HG02970 (cell line): ENCODE results near the gene CPZ.

Experiments
- ATAC-seq: cut with Tn5 transposase; IDR thresholded peaks from one replicate; pipeline ENCODE4 v1.9.1; 2021; ENCODE audit warnings: mild to moderate bottlenecking, moderate library complexity, moderate number of reproducible peaks; ENCODE audit not compliant: unreplicated experiment, low FRiP score

CPZ gene

GRCh38 chr4:8593264-8594096 lies 915 bp downstream of the CPZ start:
- no peak for ATAC-seq

DNA sequence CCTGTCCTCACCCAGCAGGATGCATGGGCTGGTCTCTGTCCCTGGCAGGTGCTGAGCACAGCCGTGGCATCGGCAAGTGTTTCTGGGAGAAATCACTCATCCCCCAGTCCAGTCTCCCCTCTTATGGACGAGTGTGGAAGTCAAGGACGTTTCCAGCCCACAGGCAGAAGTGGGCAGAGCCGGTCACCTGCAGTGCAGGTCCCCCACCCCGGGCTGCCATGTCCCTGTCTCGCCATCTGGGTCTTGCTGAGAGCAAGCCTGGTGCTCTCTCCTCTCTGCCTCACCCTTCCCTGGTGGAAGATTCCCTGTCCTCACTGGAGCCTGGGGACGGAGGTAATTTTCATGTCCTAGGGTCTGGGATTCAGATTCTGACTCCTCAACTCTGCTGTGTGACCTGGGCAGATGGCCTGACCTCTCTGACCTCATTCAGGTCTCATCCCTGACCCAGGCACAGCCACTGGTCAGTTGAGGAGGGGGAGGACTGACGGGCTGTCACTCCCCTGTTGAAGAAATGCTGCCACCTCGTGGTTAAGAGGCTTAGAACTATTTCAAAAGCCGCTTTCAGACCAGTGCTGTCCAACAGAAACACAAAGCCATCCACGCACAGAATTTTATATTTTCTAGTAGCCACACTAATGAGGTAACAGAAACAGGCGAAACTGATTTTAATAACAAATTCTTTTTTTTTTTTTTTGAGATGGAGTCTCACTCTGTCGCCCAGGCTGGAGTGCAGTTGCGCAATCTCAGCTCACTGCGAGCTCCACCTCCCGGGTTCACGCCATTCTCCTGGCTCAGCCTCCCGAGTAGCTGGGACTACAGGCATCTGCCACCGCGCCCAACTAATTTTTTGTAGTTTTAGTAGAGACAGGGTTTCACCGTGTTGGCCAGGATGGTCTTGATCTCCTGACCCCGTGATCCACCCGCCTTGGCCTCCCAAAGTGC lies 1.8 kb downstream of the CPZ start:
- no peak for ATAC-seq

DNA sequence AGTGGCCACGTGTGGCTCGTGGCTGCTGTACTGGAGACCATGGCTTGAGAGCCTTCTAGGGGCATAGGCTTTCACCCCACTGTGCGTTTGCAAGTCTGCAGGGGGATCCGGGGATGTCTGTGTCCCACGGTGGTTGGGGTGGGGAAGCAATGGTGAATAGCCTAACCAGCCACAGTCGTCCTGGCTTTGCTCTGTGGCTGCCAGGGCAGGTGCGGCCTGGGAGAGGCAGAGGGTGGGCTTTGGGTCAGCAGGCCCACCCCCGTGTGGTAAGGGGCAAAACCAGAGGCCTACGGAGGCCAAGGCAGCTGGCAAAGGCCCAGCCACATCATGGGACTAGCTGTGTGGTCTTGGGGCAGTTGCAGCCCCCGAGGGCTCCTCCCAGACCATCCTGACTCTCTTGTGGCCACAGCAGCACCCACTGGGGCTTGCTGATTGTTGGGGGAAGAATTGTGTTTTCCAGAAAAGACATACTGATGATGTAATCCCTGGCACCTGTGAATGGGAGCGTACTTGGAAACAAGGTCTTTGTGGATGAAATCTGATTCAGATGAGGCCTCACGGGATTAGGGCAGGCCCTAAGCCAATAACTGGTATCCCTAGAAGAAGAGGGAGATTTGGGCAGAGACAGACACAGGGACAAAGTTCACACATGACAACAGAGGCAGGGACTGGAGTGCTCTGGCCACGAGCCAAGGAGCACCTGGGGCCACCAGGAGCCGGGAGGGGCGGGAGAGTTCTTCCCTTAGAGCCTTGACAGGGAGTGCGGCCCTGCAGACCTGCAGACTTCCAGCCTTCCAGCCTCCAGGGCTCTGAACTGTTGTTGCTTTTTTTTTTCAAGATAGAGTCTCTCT lies 2.9 kb downstream of the CPZ start:
- ATAC-seq = no peak

DNA sequence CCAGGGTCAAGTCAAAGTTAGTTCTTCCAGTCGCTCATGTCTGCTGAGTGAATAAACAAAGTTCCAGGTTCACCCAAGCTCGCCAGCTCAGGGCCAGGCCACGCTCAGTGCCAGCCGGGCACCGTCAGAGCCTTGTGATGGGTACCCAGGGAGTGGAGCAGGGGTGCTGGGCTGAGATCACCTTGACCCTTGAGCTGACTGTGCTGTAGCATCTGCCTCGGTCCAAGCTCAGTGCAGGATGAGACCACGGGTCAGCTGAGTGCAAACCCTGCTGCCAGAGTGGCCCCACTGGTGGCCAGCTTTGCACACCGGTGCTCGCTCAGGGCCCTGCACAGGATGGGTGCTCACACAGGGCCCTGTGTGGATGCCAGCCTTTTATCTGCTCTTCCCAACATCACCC lies 4.3 kb downstream of the CPZ start:
- no peak for ATAC-seq

- ATAC-seq = no peak
These were observed 4.8 kb downstream of the CPZ start for GRCh38 chr4:8597319-8597718.

DNA sequence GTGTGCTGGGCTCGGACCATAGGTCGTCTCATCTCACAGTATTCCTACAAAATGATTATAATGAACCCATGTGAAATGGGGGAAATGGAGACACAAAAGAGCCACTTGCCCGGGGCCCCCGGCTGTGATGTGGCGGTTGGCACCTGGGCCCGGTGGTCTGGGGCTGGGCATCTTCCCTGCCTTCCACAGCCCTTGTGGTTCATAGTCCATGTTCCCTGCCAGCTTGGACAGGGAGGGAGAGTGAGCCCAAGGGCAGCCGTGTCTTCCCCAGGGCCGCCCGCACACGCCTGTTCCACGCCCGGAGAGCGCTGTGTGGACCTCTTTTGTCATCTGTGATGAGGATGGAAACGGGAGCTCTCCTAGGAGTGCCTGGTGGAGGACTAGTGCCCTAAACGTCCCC lies 5.2 kb downstream of the CPZ start:
- ATAC-seq = no peak

DNA sequence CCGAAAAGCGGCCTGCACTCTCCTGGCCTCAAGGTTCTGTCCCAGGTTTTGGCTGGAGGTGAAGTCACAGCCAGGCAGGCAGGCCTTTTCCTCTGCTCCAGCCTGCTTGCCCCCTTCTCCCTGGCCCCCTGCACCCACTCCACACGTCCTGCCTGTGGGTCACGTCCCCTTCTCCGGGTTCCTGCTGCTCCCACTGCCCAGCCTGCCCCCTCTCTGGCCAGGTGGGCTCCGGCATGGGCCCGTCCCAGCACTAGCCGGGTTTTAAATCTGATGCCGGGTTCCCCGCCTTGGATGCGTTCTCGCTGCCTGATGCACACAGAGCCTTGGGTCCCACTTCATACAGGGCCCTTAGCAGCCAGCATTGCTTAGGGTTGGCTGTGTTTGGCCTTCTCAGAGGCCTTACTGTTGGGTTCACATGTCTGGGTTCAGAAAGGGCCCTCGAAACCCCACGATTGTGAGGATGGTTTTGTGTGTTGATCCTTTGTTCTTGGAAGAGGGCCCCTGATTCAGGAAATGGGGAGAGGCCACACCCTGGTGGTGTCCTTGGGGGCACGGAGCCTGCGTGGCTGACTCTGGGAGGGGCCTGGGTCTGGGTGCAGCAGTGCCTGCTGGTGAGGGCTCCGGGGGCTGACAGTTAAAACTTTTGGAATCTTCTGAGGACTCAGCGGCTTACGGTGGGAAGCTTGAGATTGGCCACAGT lies 6.0 kb downstream of the CPZ start:
- ATAC-seq = no peak

- ATAC-seq = no peak
These were observed 6.5 kb downstream of the CPZ start for GRCh38 chr4:8599091-8599460.

DNA sequence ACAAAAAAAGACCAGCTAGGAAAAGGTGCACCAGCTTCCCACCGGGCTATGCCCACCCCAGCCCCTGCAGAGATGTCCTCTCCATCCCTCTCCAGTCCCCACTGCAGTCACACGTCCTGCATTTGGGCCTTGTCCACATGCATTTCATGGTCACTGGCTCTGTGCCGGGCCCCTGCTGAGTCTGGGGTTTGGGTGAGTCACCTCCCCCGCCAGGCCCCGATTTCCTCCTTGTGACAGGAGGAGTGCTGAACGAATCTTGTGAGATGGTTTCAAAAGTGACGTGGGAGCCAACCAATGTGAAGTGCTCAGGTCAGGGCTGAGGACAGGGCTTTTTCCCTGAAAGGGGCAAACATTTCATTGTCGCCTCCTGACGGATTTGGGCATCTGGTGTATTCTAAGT lies 7.1 kb downstream of the CPZ start:
- ATAC-seq = no peak

DNA sequence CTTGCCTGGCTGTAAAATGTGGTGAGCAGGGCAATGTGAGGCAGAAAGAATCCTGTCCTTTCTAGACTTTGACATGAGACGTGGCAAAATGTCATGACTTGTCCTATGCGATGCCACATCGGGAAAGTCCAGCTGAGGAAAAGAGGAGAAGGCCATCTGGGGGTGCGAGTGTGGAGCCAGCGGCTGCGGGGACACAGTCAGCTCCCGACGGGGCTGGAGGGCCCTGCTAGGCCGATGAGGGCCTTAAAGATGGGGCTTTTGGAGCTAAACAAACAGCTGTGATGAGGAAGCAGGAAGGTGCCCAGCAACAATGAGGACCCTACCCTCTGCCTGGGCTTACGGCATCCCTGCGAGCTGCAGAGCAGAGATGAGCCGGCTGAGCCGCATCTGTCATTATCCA lies 7.7 kb downstream of the CPZ start:
- ATAC-seq = no peak

DNA sequence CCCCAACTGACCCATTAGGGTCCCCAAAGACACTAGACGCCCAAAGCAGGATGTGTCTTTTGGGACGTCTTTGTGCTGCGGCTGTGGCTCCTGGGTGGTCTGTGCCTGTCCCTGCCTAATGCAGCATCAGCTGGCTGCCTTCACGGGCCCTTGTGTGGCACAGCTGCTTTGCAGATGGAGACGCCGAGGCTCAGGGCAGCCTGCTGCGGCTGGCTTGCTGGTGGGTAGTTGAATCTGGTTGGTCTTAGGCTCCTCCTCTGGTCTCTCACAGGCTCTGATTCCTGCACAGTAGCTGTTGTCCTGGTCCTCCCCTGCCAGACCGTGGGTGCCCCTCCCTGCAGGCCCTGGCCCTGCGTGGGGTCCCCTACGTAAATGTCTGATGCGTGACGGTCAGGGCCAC lies 8.1 kb downstream of the CPZ start:
- no peak for ATAC-seq

- ATAC-seq = no peak
These were observed 8.5 kb downstream of the CPZ start for GRCh38 chr4:8601086-8601485.

DNA sequence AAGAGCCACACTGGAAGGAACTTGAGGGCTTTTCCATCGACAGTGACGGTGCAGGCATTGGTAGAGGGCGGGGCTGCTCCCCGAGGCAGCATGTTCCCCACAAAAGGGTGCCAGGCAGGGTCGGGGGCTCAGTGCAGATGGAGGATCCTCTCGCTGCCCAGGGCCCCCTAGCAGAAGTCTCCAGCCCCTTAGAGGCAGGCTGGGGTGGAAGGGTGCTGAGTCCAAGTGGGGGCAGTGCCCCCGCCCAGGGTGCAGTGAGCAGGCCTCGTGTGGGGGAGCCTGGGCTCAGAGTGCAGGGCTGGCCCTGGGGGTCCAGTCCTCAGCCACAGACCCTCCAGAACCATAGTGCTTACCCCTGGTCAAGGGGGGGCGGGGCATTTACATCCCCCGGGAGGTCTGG lies 9.0 kb downstream of the CPZ start:
- no peak for ATAC-seq

DNA sequence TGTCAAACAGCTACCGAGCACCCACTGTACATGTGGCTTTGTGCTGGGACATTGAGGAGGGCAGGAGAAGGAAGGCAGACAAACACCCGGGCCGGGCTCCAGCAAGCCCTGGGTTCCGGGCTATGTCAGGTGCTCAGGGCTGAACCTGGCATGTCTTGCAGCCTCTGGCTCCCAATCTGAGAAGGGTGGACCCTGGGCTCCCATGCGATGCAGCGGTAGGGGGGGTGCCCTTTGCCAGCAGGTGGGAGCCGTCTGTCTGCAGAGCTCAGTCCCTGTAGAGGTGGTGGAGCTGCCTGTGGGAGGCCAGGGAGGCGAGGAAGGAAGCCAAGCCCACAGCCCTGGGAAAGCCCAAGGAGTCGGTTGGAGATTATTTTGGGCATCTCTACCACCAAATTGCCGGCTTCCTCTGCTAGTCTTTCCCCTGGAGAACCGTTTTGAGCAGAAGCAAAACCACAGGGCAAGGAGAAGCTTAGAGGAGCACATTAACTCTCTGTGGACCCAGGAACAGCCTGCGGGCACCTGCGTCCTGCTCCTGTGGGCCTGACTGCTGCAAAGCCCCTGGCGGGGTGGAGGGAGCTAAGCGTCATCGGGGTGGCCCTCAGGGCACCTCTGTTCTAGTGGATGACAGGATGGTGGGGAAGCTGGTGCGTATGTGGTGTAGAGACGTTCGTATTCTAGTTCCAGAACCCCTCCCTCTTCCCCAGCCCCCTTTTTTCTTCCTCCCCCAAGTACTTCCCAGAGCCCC lies 10.3 kb downstream of the CPZ start:
- ATAC-seq = no peak

- no peak for ATAC-seq
These were observed 11.4 kb downstream of the CPZ start for GRCh38 chr4:8603931-8604330.

DNA sequence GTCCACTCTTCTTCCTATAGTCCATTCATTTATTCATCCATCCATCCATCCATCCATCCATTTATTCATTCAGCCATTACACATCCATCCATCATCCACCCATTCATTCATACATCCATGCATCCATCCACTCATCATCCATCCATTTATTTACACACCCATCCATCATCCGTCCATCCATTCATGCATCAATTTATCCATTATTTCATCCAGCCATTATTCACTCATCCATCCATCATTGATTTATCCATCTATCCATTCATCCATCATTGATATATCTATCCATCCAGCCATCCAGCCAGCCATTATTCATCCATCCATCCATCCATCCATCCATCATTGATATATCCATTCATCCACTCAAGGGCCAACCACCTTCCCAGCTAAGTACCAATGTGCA lies 12.7 kb downstream of the CPZ start:
- ATAC-seq = no peak

DNA sequence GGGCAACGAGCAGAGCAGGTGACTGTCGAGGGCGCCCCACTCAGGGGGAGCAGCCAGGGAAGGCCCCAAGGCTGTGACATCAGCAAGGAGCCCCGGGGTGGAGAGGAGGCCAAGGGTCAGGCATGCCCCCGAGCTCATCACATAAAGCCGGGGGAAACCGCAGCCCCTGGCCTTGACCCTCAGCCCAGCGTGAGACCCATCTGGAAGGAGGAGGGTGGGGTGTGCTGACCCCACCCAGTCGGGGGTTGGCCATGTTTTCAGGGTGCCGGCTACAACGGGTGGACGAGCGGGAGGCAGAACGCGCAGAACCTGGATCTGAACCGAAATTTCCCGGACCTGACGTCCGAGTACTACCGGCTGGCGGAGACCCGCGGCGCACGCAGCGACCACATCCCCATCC lies 13.9 kb downstream of the CPZ start:
- ATAC-seq = no peak

DNA sequence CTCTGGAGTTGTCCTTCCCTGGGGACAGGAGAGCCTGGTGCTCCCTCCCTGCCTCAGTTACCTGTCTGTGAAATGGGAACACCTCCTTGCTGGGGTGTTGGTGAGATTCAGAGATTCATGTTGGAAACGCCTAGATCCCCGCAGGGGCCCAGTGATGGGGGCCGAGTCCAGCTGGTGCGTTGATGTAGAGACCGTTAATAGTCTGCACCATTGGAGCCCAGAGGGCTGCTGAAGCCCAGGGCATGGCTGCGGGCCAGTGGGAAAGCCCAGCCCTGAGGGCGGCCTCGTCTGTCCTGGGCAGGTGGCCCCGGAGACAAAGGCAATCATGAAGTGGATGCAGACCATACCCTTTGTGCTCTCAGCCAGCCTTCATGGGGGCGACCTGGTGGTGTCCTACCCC lies 14.4 kb downstream of the CPZ start:
- no peak for ATAC-seq

GRCh38 chr4:8607603-8608481 lies 15.3 kb downstream of the CPZ start:
- ATAC-seq = no peak
